GM21381 (cell line): ENCODE data around the gene ERV3-1.
"Not testable (repeated sequence)": the region's sequence is repeated elsewhere in the genome, so short reads cannot be mapped to it uniquely, and the experiment has no call there.

Source experiments
- ATAC-seq: cut with Tn5 transposase; IDR thresholded peaks from one replicate; pipeline ENCODE4 v1.9.1; 2021; ENCODE audit warnings: mild to moderate bottlenecking, moderate library complexity; ENCODE audit not compliant: unreplicated experiment

The ERV3-1 gene

DNA sequence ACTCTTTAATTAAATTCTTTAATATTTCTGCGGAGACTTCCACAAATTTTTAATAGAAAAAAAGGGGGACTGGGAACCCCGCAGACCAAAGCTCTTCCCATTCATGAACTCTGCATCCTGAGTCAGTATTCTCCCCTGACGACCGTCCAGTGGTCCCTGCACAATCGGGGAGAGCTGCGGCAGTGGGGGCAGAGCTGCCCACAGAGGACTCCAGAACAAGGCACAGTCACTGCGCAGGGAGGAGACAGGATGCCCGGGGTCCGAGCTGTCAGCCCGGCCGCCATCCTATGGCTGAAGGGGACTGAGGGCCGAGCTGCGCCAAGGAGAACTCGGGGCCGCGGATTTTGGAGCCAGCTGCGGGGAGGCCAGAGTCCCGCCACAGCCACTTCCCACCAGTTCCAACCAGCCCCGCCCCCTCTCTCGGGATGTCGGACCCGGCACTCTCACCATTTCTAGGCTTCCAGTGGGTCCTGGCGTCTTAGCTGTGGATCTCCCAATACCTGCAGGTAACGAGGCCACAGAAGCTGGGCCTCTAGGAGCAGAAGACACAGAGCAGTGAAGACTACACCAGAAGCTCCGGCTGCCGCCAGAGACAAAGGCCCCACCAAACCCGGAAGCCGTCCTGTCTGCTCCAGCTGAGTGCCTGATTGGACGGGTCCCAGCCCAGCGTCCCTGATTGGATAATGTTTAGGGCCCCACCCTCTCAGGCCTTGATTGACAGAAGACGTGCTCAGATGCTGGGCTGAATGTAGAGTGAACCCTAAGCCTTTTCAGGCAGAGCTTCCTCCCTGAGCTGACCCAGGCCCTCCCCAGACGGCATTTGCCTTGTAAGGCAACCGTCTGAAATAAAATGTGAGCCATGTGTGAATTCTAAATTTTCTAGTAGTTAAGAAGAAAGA lies at the start of gene ERV3-1:
ERV3-1 (minus strand) TSS at position 594 of the 899 bp plus-strand sequence. CDS start 13,661 bp downstream, outside the sequence.
- peak; percentile 100 for ATAC-seq

DNA sequence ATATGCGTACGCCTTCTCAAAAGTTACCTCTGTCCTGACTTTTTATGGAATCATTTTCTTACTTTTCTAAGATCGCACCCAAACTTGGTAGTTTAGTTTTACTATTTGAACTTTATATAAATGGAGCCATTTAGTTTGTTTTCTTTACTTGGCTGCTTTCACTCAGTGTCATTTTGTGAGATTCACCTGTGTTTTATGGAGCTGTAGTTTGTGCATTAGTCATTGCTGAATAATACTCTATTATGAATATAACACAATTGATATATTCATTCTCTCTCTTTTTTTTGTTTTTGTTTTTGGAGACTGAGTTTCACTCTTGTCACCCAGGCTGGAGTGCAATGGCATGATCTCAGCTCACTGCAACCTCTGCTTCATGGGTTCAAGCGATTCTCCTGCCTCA lies 49.3 kb upstream of the ERV3-1 start:
- ATAC-seq, result not testable (repeated sequence)

DNA sequence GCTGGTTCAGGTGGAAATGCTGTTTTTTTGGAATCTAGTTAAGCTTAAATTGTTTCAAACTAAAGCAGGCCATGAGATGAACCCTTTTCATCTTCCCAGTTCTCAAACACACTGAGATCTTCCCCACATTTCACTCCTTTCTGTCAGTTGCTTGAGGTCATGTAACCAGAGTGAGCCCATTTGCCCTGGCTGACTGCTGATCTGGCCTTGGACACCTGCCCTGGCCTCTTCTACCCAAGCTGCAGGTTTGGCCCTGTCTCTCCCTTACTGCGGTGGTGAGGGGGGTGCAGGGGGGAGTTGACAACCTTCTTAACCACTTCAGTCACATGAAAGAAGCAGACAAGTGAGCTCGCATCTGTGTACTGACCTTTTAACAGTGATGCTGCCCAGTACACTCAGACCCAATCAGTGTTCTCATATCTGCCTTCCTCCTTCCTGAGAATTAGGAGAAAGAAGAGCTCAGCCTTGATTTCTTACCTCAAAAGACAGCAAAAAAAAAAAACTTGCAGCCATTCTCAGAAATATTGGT lies 48.0 kb upstream of the ERV3-1 start:
- not testable (repeated sequence) for ATAC-seq

GRCh38 chr7:65051654-65052053 lies 45.2 kb upstream of the ERV3-1 start:
- ATAC-seq, result not testable (repeated sequence)

DNA sequence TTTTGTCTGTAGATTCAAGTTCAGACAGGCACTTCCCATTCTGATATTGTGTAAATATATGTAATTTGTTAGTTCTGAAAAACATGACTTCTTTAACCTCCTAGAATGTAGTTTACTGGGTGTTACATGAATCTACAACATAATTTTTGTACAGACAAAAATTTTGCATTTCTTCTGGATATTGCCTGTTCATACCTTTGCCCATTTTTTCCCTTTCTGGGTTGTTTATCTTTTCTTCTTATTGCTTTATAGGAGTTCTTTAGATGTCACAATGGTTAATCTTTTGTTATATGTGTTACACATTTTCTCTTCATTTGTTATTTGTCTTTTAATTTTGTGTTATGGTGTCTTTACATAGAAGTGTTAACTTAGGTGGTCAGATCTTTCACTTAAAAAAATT lies 44.7 kb upstream of the ERV3-1 start:
- ATAC-seq, result not testable (repeated sequence)

GRCh38 chr7:65046329-65046728 lies 39.8 kb upstream of the ERV3-1 start:
- ATAC-seq, result not testable (repeated sequence)

GRCh38 chr7:65045589-65045988 lies 39.1 kb upstream of the ERV3-1 start:
- ATAC-seq, result not testable (repeated sequence)

DNA sequence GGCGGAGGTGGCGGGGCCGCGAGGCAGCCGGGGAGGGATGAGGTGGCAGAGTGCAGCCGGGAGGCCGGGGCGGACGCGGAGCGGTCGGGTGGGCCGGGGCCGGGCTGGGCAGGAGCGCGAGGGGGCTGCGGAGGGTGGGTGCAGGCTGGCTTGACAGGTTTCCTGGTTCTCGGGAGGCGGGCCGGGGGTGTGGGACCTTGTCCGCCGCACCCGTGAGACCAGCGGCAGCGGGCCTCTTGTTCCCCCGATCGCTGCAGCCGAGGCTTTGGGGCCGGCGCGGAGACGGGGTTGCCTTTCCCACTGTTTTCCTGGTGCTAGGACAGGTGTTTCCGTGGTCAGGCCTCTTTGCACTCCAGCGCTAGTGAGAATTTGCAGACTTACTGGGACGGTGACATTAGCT lies 32.3 kb upstream of the ERV3-1 start:
- ATAC-seq, result peak; percentile 20

DNA sequence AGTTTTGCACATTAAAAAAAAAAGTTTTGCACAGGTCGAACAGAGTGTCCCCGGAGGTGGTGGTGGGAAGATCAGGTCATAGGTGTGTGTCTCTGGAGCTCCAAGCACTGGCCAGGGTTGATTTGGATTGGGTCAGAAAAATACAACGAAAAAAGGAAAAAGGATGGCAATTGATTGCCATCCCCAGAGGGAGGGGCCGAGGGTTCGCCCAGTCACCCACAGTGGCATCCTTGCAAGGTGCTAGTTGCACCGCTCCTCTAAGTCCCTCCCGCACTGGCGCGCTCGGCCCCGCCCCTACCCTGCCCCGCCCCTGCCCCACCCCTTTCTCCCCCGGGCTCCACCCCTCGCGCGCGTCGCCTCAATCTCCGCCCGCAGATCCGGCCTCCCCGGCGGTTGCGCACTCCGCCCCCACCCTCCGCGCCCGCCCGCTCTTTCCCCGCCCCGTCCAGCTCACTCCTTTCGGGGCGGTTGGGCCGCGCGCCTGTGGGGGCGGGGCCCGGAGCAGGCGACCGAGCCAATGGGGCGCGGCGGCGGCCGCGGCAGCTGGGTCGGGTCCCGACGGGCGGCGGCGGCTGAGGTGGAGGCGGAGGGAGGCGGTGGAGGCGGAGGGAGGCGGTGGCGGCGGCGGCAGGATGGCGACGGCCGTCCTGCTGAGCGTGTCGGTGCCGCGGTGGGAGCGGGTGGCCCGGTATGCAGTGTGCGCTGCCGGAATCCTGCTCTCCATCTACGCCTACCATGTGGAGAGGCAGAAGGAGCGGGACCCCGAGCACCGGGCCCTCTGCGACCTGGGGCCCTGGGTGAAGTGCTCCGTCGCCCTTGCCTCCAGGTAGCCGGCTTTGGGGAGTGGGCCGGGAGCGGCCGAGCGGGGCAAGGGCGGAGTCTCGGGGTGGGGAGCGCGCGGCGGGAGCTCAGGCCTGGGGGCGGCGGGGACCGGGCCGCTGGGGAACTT lies 31.5 kb upstream of the ERV3-1 start:
- ATAC-seq, result peak; percentile 83

GRCh38 chr7:65036526-65036925 lies 30.0 kb upstream of the ERV3-1 start:
- not testable (repeated sequence) for ATAC-seq

GRCh38 chr7:65035469-65035868 lies 29.0 kb upstream of the ERV3-1 start:
- ATAC-seq, result not testable (repeated sequence)

DNA sequence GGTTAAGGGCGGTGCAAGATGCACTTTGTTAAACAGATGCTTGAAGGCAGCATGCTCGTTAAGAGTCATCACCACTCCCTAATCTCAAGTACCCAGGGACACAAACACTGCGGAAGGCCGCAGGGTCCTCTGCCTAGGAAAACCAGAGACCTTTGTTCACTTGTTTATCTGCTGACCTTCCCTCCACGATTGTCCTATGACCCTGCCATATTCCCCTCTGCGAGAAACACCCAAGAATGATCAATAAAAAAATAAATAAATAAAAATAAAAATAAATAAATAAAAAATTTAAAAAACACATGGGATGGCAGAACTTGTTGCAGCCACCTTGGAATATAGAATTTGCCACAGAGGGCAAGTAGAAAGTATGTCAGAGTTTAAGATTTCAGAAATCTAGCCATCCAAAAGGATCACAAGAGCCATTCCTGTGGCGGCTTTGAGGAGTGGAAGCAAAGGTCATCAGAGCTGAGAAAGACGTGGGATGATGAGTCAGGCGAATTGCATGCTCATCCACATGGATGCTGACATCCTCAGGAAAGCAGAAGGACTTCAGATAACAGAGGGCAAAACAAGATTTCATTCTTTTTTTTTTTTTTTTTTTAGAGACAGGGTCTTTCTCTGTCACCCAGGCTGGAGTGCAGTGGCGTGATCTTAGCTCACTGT lies 27.8 kb upstream of the ERV3-1 start:
- not testable (repeated sequence) for ATAC-seq

DNA sequence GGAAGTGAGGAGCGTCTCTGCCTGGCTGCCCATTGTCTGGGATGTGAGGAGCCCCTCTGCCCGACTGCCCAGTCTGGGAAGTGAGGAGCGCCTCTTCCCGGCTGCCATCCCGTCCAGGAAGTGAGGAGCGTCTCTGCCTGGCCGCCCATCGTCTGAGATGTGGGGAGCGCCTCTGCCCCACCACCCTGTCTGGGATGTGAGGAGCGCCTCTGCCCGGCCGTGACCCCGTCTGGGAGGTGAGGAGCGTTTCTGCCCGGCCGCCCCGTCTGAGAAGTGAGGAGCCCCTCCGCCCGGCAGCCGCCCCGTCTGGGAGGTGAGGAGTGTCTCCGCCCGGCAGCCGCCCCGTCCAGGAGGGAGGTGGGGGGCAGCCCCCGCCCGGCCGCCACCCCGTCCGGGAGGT lies 26.9 kb upstream of the ERV3-1 start:
- ATAC-seq, result not testable (repeated sequence)

- not testable (repeated sequence) for ATAC-seq
Observed at GRCh38 chr7:65025023-65025422, 18.5 kb upstream of the ERV3-1 start.

DNA sequence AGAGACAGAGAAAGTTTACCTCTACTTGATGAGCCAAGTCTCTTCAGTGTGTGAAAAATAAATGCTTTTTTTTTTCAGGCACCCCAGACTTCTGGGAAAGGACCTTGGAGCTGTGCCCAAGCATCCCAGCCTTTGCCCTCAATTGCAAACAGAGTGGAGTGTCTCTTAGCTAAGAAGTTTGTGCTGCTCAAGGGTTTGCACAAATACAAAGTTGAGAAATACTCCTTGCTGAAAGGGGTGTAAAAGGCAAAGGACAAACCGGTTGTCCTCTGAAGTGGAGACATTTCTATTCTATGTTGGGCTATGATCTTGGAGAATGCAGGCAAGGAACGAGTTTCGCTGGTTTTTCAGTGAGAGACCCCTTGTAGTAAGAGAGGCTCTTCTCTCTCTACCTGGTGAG lies 14.5 kb upstream of the ERV3-1 start:
- ATAC-seq, result not testable (repeated sequence)

- not testable (repeated sequence) for ATAC-seq
Observed at GRCh38 chr7:65009881-65010280, 3.4 kb upstream of the ERV3-1 start.

DNA sequence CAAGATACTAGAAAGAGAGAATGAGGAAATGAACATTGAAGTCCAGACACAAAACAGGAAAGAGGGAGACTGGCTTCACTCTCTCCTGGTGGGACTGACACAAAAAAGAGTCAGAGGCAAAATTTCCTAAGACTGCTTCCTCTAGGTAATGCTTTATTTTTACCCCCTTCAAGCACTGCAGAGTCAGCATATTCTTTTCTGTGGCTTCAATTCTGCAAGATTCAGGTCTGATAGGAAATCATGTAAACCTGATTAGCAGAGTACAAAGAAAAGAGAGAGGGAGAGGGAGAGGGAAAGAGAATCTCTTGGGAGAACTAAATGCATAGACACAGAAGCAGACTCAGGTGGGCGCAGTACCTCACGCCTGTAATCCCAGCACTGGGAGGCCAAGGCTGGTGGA lies 2.9 kb upstream of the ERV3-1 start:
- not testable (repeated sequence) for ATAC-seq

- ATAC-seq, result not testable (repeated sequence)
Observed at GRCh38 chr7:65007036-65007435, 549 bp upstream of the ERV3-1 start.

DNA sequence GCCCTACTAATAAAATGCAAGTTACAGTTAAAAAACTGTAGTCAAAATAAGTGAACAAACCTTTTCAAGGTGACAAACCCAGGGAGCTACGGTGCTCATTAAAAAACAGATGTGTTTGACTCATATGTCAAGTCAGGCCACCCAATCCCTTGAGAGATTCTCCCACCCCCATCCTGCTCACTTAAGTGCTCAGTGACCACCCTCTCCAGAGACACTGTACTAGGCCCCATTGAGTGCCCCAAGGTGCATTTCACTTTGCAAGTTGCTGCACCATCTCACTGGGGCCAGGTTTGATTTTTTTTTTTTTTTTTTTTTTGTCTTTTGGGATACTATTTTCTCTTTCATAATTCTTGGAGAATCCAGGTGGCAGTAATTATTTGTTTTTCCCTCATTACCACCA lies 1.9 kb downstream of the ERV3-1 start:
- no peak for ATAC-seq

DNA sequence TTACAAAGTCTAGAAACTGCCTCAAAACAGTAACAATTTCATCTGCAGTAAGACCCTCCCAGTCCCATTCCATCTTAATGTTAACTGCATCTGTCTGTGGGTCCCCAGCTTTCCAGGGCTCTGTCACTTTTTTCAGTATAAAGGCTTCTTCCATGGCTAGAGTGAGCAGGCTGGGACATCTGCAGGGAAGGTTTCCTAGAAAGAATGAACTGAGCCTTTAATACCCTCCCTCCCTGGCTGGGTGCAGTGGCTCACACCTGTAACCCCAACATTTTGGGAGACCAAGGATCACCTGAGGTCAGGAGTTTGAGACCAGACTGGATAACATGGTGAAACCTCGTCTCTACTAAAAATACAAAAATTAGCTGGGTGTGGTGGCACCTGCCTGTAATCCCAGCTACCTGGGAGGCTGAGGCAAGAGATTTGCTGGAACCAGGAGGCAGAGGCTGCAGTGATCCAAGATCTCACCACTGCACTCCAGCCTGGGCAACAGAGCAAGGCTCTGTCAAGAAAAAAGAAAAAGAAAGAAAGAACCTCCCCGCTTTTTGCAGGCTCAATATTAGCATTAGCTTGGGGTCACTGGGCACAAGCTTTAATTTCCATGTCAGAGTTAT lies 3.4 kb downstream of the ERV3-1 start:
- ATAC-seq, result no peak
